Mucosa of rectum (tissue), 2 donors: ENCODE measurements around the gene FGG.

Experiments
- H3K27ac ChIP-seq, 2 donors: one replicate each; pipeline ENCODE4 v1.7.0; 2013; ENCODE audit warnings: inconsistent platforms in 2 of 2, low read depth in 2 of 2, low read length in 2 of 2
- H3K27me3 ChIP-seq, 2 donors: one replicate each; pipeline ENCODE4 v1.7.0; 2013; ENCODE audit warnings: low read length in 2 of 2; ENCODE audit not compliant: control insufficient read depth in 2 of 2, insufficient read depth in 2 of 2
- H3K36me3 ChIP-seq, 2 donors: one replicate each; pipeline ENCODE4 v1.7.0; 2013; ENCODE audit warnings: low read length in 2 of 2; ENCODE audit not compliant: control insufficient read depth in 2 of 2, insufficient read depth in 2 of 2
- H3K4me1 ChIP-seq, 2 donors: one replicate each; pipeline ENCODE4 v1.7.0; 2013; ENCODE audit warnings: low read length in 2 of 2, mild to moderate bottlenecking in 1 of 2; ENCODE audit not compliant: control insufficient read depth in 2 of 2, insufficient read depth in 2 of 2
- H3K4me3 ChIP-seq, 2 donors: one replicate each; pipeline ENCODE4 v1.7.0; 2013; ENCODE audit warnings: low read length in 2 of 2
- H3K9ac ChIP-seq, 2 donors: one replicate each; pipeline ENCODE4 v1.7.0; 2013; ENCODE audit warnings: low read length in 2 of 2, low read depth in 1 of 2, mild to moderate bottlenecking in 1 of 2
- H3K9me3 ChIP-seq, 2 donors: one replicate each; pipeline ENCODE4 v1.7.0; 2013; ENCODE audit warnings: low read length in 2 of 2; ENCODE audit not compliant: control insufficient read depth in 2 of 2
- donor health status: healthy.
- donor health status: Normal muscosa, but diverticular disease.

Gene FGG

GRCh38 chr4:154574311-154574710 is 38.1 kb downstream of the FGG start:
- no peaks in the 10 kb centered on the region for H3K36me3 ChIP-seq
- no peaks in the 10 kb centered on the region for H3K9me3 ChIP-seq
- H3K9ac ChIP-seq: no peak overlapping the region
- H3K4me1 ChIP-seq: no peaks in the 10 kb centered on the region
- H3K27ac ChIP-seq: no peak overlapping the region
- peaks cover 0 to 4% of the 10 kb centered on the region in 2 donors for H3K27me3 ChIP-seq
- H3K4me3 ChIP-seq: no peak overlapping the region

GRCh38 chr4:154573190-154573870 is 39.1 kb downstream of the FGG start:
- Histone ChIP-seq H3K4me3 (no peak overlapping the region), H3K9me3 (no peaks in the 10 kb centered on the region), H3K9ac (no peak overlapping the region), H3K27ac (no peak overlapping the region), H3K4me1 (no peaks in the 10 kb centered on the region), H3K27me3 (peaks cover 0 to 4% of the 10 kb centered on the region in 2 donors), H3K36me3 (no peaks in the 10 kb centered on the region)

GRCh38 chr4:154569584-154569983 is 42.9 kb downstream of the FGG start:
- Histone ChIP-seq H3K9ac (no peak overlapping the region), H3K4me1 (no peaks in the 10 kb centered on the region), H3K27ac (no peak overlapping the region), H3K36me3 (no peaks in the 10 kb centered on the region), H3K9me3 (no peaks in the 10 kb centered on the region), H3K4me3 (no peak overlapping the region), H3K27me3 (no peaks in the 10 kb centered on the region)

- Histone ChIP-seq H3K4me3 (no peak overlapping the region), H3K36me3 (no peaks in the 10 kb centered on the region), H3K9ac (no peak overlapping the region), H3K27me3 (no peaks in the 10 kb centered on the region), H3K4me1 (no peaks in the 10 kb centered on the region), H3K9me3 (no peaks in the 10 kb centered on the region), H3K27ac (no peak overlapping the region)
Measured at GRCh38 chr4:154569028-154569427, 43.4 kb downstream of the FGG start.

- H3K27ac ChIP-seq: no peak overlapping the region
- H3K36me3 ChIP-seq: no peaks in the 10 kb centered on the region
- H3K4me1 ChIP-seq: no peaks in the 10 kb centered on the region
- H3K9ac ChIP-seq: no peak overlapping the region
- no peaks in the 10 kb centered on the region for H3K27me3 ChIP-seq
- H3K4me3 ChIP-seq: no peak overlapping the region
- no peaks in the 10 kb centered on the region for H3K9me3 ChIP-seq
Measured at GRCh38 chr4:154566639-154567204, 45.7 kb downstream of the FGG start.

- no peak overlapping the region for H3K4me3 ChIP-seq
- no peaks in the 10 kb centered on the region for H3K4me1 ChIP-seq
- H3K9me3 ChIP-seq: no peaks in the 10 kb centered on the region
Measured at GRCh38 chr4:154565704-154566103, 46.8 kb downstream of the FGG start.

GRCh38 chr4:154564311-154564710 is 48.1 kb downstream of the FGG start:
- no peak overlapping the region for H3K9ac ChIP-seq
- no peaks in the 10 kb centered on the region for H3K27me3 ChIP-seq
- H3K36me3 ChIP-seq: no peaks in the 10 kb centered on the region
- no peak overlapping the region for H3K27ac ChIP-seq
- peaks cover 2 to 7% of the 10 kb centered on the region in 2 donors for H3K4me1 ChIP-seq
- no peaks in the 10 kb centered on the region for H3K9me3 ChIP-seq
- no peak overlapping the region for H3K4me3 ChIP-seq

More at GRCh38 chr4:154565704-154566103, 46.8 kb downstream of the FGG start:
- Histone ChIP-seq H3K27ac (no peak overlapping the region), H3K36me3 (no peaks in the 10 kb centered on the region), H3K9ac (no peak overlapping the region), H3K27me3 (no peaks in the 10 kb centered on the region)

- Histone ChIP-seq H3K9ac (no peak within 1 kb of the TSS), H3K27ac (no peak within 1 kb of the TSS), H3K4me1 (peaks cover 2 to 7% of the 10 kb centered on the region in 2 donors), H3K4me3 (no peak within 1 kb of the TSS), H3K9me3 (no peaks in the 10 kb centered on the region), H3K36me3 (no peaks in the 10 kb centered on the region), H3K27me3 (no peaks in the 10 kb centered on the region)
Measured at GRCh38 chr4:154562697-154563254, 49.7 kb downstream of the FGG start, which contains the start of gene FGB. Gene FGB (plus strand): TSS chr4:154563011. CDS start chr4:154563019, 8 bp downstream.

GRCh38 chr4:154560824-154561231 is 51.6 kb downstream of the FGG start:
- H3K4me3 ChIP-seq: no peak overlapping the region
- no peaks in the 10 kb centered on the region for H3K36me3 ChIP-seq
- H3K4me1 ChIP-seq: peaks cover 2 to 7% of the 10 kb centered on the region in 2 donors
- H3K27ac ChIP-seq: no peak overlapping the region
- H3K9ac ChIP-seq: no peak overlapping the region
- H3K9me3 ChIP-seq: no peaks in the 10 kb centered on the region
- no peaks in the 10 kb centered on the region for H3K27me3 ChIP-seq

GRCh38 chr4:154560419-154560801 is 52.0 kb downstream of the FGG start:
- Histone ChIP-seq H3K9me3 (no peaks in the 10 kb centered on the region), H3K27me3 (no peaks in the 10 kb centered on the region), H3K4me3 (no peak overlapping the region), H3K27ac (no peak overlapping the region), H3K36me3 (no peaks in the 10 kb centered on the region), H3K4me1 (peaks cover 2 to 7% of the 10 kb centered on the region in 2 donors), H3K9ac (no peak overlapping the region)
